K562 (cell line): ENCODE data around the gene CTF1. TPM values are rescaled to one million over a fixed set of nuclear protein-coding genes. Genes with fewer than 3 reads are reported as not detected.
A peak's percentile ranks its signal among the peaks of the same experiment; 100 is the strongest.

Experiments used
- ARHGAP35 ChIP-seq: fragments of 450-650 bp; IDR thresholded peaks from 2 replicates; pipeline ENCODE4 v1.6.1; 2018; ENCODE audit not compliant: partially characterized antibody
- BRF1 ChIP-seq: IDR thresholded peaks from 3 replicates; pipeline ENCODE4 v1.6.1; 2011; ENCODE audit warnings: borderline replicate concordance, mild to moderate bottlenecking; ENCODE audit not compliant: insufficient read length; ENCODE audit errors: extremely low read depth
- CBFA2T3 ChIP-seq: fragments of 450-650 bp; IDR thresholded peaks from 2 replicates; pipeline ENCODE4 v1.6.1; 2017
- CTCFL ChIP-seq: IDR thresholded peaks from 2 replicates; pipeline ENCODE4 v1.6.1; 2011; ENCODE audit warnings: borderline replicate concordance, low read depth, mild to moderate bottlenecking, moderate library complexity, low read length; ENCODE audit not compliant: insufficient read depth, poor library complexity, severe bottlenecking
- FOXO4 ChIP-seq: fragments of 450-650 bp; formaldehyde crosslinking; IDR thresholded peaks from 2 replicates; pipeline ENCODE4 v1.4.0; 2020; ENCODE audit warnings: mild to moderate bottlenecking, moderate library complexity
- GTF2A2 ChIP-seq: IDR thresholded peaks from 2 replicates; pipeline ENCODE4 v1.6.1; 2016; ENCODE audit warnings: mild to moderate bottlenecking, missing genetic modification characterization, missing compliant biosample characterization
- NUFIP1 ChIP-seq: fragments of 450-650 bp; IDR thresholded peaks from 2 replicates; pipeline ENCODE4 v1.6.1; 2018; ENCODE audit not compliant: partially characterized antibody
- PKNOX1 ChIP-seq: fragments of 450-650 bp; IDR thresholded peaks from 2 replicates; pipeline ENCODE4 v1.6.1; 2016
- RBFOX2 ChIP-seq: fragments of 200-400 bp; formaldehyde crosslinking; IDR thresholded peaks from 2 replicates; pipeline ENCODE4 v1.6.1; 2017; ENCODE audit warnings: low read depth, mild to moderate bottlenecking, low read length, moderate library complexity
- STAG1 ChIP-seq: sonication (generic); formaldehyde crosslinking; IDR thresholded peaks from 2 replicates; pipeline ENCODE4 v1.5.0; 2020; ENCODE audit warnings: missing genetic modification reagents, borderline replicate concordance
- STAT6 ChIP-seq: sonication (generic); formaldehyde crosslinking; IDR thresholded peaks from 2 replicates; pipeline ENCODE4 v1.8.1; 2023; ENCODE audit warnings: mild to moderate bottlenecking, missing genetic modification reagents
- SUPT5H ChIP-seq: fragments of 450-650 bp; IDR thresholded peaks from 2 replicates; pipeline ENCODE4 v1.6.1; 2016
- TARDBP ChIP-seq: fragments of 450-650 bp; IDR thresholded peaks from 2 replicates; pipeline ENCODE4 v1.6.1; 2016
- TFAP4 ChIP-seq: sonication (generic); formaldehyde crosslinking; IDR thresholded peaks from 2 replicates; pipeline ENCODE4 v1.8.0; 2022; ENCODE audit warnings: missing genetic modification reagents, mild to moderate bottlenecking, moderate library complexity, borderline replicate concordance
- ZBTB33 ChIP-seq: sonication (generic); formaldehyde crosslinking; IDR thresholded peaks from 2 replicates; pipeline ENCODE4 v1.8.1; 2023; ENCODE audit warnings: mild to moderate bottlenecking, missing genetic modification reagents
- ZKSCAN3 ChIP-seq: fragments of 250-450 bp; sonication (Bioruptor Pico); IDR thresholded peaks from 2 replicates; pipeline ENCODE4 v1.4.0; 2020
- ZNF583 ChIP-seq: fragments of 250-450 bp; sonication (Bioruptor Pico); IDR thresholded peaks from 2 replicates; pipeline ENCODE4 v1.4.0; 2020
- polyA plus RNA-seq, 8 experiments: library from polyadenylated mRNA; depleted of rRNA in 4 of 8; stranded (reverse) in 5 of 8; unstranded in 3 of 8; fragments of >200 nt; fragmentation: Nextera tagmentation in 2 of 8; fragmentation: Illumina TruSeq in 1 of 8; extraction: Ambion mirVana in 2 of 8; extraction: Trizol in 1 of 8; gene quantifications; 2 replicates each; pipeline versions ENCODE4 v1.2.1 to v1.2.3, GENCODE V29; 2011 to 2014; ENCODE audit warnings: inconsistent platforms in 1 of 8, missing spikeins in 1 of 8
- total RNA-seq, 7 experiments: library from RNA; depleted of rRNA in 6 of 7; stranded (reverse); fragments of >200 nt in 6 of 7; fragmentation: Illumina TruSeq in 2 of 7; extraction: Trizol in 2 of 7; gene quantifications; 2 replicates each; pipeline versions ENCODE4 v1.2.1 to v1.2.3, GENCODE V29; 2011 to 2021; ENCODE audit warnings: low replicate concordance in 1 of 7

CTF1 gene
- total and polyA plus RNA-seq, 9 of the 15 experiments (the other 6 are each of a cell fraction or from before 2014, with no cell fraction given) = 0.24 to 2.5 (median 0.44) TPM

GRCh38 chr16:30949650-30950515, 53.5 kb downstream of the CTF1 start (continued):
- TF ChIP-seq CTCFL (no peak), STAT6 (CRISPR knock-in tag) (no peak), ZNF583 (no peak), ZBTB33 (CRISPR knock-in tag) (no peak), ARHGAP35 (no peak), STAG1 (CRISPR knock-in tag) (no peak), CBFA2T3 (peak; percentile 84), SUPT5H (peak; percentile 91), ZKSCAN3 (no peak), TFAP4 (peak; percentile 99), GTF2A2 (tag) (no peak), NUFIP1 (no peak), FOXO4 (no peak), TARDBP (peak; percentile 18; the same call in 1 of the 2 replicates), BRF1 (no peak), PKNOX1 (peak; percentile 65), RBFOX2 (peak; percentile 73)
